Amygdala (tissue), 56 donors: ENCODE data around the gene GPR107.
"Not testable (repeated sequence)": the region's sequence is repeated elsewhere in the genome, so short reads cannot be mapped to it uniquely, and the experiment has no call there.

Experiments used
- DNase-seq, 56 donors: peaks; one replicate each; lab custom pipeline; 2025; lab: John Stamatoyannopoulos, UW

Gene GPR107

DNA sequence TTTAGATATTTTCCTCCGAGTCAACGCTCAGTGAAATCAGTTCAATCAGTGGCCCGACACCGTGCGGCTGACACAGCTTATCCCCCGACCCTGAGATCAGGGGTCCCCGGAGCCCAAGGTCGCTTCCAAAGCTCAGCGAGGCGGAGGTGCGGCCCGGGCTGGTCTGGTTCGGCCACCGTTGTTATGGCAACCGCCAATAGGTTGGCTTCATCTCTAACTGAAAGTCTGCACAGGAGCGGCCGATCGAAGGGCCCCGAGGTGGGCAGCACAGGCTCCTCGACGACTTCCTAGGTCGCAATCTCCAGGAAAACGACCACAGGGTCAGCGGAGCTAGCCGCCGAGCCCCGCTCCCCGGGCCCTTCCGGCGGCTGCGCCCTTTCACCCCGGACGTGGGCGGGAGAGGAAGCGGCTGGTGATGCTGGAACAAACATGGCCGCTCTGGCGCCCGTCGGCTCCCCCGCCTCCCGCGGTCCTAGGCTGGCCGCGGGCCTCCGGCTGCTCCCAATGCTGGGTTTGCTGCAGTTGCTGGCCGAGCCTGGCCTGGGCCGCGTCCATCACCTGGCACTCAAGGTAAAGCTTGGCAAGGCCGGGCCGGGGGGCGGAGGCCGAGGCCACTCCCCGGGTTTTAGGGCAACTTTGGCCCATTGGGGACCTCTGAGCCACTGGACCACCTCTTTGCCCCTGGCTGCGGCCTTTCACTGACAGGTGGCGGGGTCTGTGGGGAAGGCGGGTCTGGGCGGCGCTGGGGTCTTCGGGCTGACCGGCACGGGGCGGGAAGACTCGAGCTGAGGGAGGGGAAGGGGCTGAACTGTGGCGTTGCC, at the start of gene GPR107:
GPR107 (plus strand) TSS at position 403 of the 821 bp plus-strand sequence; CDS start at position 430, 27 bp downstream.
- peak in 52 of 56 donors; percentile 24 to 82 (median 63) for DNase-seq

DNA sequence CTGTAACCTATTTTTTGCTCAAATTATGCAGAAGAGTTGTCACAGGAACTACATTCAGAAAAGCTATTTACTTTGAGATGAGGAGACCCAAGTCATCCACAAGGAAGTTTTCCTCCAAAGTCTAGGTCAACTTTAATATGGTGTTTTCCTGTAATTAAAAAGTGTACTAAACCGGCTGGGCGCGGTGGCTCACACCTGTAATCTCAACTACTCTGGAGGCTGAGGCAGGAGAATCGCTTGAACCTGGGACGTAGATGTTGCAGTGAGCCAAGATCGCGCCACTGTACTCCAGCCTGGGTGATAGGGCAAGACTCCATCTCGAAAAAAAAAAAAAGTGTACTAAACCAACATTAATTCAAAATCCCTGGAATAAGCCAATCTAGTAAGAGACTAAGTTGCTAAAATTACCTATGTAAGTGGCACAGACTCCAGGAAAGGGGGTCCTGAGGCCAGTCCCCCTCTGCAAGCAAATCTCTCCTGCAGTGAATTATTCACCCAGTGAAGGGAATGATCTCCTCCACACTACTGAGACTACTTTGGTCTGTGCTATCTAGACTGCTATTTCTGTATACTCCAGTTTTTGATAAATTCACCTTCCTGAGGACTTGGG, 49.7 kb upstream of the GPR107 start:
- no peak for DNase-seq

DNA sequence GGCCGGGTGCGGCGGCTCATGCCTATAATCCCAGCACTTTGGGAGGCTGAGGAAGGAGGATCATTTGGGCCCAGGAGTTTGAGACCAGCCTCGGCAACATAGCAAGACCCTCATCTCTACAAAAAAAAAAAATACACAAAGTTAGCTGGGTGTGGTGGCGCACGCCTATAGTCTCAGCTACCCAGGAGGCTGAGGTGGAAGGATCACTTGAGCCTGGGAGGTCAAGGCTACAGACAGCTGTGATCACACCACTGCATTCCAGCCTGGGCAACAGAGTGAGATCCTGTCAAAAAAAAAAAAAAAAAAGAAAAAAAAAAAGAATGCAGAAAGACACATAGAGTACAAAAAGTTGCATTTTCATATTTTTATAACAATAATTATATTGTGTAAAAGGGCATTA, 46.8 kb upstream of the GPR107 start:
- not testable (repeated sequence) for DNase-seq

DNA sequence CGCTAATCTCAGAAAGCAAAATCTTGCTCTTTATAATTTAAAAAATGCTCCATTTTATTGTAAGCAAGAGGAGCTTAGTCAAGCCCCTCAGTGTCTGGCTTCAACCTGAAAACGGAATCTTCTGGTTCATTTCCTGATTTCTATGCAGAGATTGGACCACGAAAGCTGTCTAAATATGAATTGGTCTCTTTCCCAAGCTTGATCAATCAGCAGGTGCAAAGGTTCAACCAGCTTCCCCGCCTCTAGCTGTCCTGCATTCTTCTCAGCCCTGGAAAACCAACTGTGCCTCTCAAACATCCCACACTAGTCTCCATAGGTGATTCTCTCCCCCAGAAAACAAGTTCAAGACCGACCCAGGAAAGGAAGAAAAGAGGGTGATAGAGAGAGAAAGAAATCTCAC, 45.2 kb upstream of the GPR107 start:
- DNase-seq = no peak

DNA sequence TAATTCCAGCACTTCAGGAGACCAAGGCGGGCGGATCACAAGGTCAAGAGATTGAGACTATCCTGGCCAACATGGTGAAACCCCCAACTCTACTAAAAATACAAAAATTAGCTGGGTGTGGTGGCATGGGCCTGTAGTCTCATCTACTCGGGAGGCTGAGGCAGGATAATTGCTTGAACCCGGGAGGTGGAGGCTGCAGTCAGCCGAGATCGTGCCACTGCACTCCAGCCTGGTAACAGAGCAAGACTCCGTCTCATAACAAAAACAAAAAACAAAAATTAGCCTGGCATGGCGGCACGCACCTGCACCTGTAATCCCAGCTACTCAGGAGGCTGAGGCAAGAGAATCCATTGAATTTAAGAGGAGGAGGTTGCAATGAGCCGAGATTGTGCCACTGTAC, 44.2 kb upstream of the GPR107 start:
- not testable (repeated sequence) for DNase-seq

DNA sequence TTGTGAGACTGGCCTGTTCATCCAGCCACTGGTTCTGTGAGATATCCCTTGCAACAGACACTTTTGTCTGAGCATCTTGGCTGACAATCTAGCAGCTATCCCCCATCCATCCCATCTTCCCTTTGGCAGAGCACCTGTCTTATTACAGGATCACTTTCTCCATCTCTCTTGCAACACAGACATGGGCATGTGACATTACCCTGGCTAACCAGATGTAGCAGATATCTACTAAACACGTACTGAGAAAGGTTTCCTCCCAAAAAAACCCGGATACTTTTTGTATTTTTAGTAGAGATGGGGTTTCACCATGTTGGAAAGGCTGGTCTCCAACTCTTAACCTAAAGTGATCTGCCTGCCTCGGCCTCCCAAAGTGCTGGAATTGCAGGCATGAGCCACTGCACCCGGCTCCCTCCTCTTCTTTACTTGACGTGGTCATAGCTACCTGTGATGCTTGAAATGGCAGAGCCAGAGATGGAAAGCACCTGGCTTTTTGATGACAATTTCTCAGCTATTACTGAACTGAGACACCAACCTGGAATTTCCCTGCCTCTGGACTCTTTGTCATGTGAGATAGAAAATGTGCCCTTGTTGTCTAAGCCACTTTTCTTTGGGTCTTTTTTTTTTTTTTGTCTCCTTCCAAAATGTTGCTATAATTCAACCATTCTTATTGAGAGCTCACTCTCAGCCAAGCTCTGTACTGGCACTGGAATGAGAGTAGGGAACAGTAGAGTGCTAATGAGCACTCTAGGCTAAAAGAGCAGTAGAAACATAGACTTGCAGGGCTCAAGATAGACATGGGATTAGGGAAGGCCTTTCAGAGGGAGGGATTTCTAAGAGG, 43.3 kb upstream of the GPR107 start:
- DNase-seq = no peak

DNA sequence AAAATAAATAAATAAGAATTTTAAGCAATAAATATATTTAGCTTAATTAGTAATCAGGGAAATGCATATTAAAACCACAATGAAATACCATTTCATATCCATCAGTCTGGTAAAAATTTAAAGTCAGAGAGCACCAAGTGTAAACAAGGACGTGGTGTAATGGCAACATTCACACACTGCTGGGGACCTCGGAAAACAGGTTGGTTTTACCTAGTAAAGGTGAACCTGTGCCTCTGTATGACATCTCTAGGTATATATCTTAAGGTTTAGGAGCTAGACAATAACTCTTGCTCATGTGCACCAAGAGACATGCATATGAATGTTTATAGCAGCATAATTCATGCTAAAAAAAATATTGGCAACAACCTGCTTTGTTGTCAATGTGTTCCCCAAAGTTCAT, 40.4 kb upstream of the GPR107 start:
- DNase-seq = no peak

DNA sequence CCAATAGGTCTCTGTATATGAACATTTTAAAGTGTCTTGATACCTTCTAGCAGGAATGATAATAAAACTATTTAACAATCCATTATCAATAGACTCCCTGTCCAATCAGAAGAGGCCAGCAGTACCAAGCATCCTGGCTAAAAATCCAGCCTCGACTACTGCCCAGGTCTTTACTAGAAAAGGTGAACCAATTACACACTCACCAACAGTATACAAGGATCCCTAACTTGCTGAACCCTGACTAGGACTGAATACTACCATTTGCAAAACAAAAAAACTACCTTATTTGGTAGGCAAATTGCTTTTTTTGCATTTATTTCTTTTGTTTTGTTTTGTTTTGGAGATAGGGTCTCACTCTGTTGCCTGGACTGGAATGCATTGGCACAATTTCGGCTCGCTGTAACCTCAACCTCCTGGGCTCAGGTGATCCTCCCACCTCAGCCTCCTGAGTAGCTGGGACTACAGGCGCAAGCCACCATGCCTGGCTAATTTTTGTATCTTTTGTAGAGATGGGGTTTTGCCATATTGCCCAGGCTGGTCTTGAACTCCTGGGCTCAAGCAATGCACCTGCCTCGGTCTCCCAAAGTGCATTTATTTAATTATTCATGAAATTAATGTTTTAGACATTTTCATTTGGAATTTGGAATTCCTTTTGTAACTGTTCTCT, 38.2 kb upstream of the GPR107 start:
- DNase-seq = no peak

DNA sequence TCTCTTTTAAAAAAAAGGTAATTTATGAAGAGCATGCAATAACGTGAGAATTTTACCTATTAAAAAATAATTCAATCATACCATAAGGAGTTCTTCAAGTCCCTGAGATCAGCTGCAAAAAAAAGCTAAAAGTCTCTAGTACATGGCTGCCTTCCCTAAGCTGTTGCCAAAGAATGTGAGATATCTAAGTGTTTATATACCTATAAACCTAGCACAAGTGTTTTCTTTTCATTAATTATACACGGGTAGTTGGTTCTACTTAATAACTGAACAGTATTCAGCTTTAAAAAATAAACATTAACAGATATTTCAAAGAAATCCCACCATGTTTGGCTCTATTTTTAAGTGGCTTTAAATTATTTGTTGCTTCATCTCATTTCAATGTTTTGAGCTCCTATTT, 36.6 kb upstream of the GPR107 start:
- DNase-seq = no peak

DNA sequence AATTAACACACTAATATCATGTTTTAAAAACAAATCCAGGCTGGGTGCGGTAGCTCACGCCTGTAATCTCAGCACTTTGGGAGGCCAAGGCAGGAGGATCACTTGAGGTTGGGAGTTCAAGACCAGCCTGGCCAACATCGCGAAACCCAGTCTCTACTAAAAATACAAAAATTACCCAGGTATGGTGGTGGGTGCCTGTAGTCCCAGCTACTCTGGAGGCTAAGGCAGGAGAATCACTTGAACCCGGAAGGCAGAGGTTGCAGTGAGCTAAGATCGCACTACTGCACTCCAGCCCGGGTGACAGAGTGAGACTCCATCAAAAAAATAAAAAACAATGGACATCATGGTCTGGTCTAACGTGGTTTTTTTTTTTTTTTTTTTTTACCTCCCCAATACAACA, 36.2 kb upstream of the GPR107 start:
- DNase-seq = not testable (repeated sequence)

DNA sequence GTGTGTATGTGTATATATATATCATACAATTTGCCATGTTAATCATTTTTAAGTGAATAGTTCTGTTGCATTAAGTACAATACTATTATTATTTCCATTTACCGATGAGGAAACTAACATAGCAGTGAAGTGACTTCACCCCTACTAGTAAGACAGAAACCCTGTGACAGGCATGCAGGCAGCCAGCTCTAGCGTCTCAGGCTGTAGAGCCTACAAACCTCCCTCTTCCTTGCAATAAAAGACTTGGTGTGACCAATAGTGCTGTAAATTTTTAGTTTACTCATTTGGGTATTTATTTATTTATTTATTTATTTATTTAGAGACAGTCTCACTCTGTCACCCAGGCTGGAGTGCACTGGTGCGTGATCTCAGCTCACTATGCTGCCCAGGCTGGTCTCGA, 35.4 kb upstream of the GPR107 start:
- DNase-seq = no peak

DNA sequence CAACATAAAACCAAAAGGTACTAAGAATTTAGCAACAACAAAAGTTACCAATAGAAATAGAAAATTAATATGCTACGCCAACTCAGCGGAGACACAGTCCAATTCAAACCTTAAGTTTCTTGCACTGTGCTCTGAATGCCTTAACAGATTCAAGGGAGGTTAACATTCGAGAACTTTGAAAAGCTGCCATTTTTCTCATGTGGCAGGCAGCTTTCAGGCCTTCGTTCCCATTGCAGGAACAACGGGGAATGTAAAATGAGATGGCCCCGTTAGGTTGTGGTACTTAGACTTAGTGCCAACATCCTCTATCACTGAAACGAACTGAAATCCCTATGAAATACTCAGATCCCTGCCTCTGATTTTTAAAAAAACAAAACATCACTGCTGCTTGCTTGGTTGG, 33.1 kb upstream of the GPR107 start:
- peak in 4 of 56 donors; percentile 21 to 37 (median 26) for DNase-seq

DNA sequence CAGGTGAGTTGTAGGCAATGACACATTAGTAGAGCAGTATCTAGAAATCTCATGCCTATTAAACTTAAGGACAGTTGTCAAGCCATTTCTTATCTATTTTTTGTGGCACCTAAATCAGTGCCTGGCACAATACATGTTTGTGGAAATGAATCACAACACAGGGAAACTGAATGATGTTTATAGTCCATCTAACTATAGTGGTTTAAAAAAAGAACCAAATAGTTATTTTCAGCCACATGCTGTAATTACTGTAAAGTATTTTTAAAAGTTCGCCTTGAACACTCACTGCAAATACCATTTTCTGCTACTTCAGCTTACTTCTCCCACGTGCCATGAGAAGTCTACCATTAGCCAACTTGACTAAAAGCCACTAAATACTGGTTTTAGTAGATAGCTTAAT, 32.6 kb upstream of the GPR107 start:
- DNase-seq = no peak

DNA sequence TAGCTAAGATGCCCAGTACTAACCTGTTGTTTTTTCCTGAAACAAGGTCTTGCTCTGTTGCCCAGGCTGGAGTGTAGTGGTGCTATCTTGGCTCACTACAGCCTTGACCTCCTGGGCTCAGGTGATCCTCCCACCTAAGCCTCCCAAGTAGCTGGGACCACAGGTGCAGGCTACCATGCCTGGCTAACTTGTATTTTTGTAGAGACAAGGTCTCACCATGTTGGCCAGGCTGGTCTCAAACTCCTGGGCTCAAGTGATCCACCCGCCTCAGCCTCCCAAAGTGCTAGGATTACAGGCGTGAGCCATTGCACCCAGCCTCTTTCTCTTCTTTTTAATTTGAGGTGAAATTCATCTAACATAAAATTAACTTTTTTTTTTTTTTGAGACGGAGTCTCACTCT, 31.9 kb upstream of the GPR107 start:
- DNase-seq = not testable (repeated sequence)

DNA sequence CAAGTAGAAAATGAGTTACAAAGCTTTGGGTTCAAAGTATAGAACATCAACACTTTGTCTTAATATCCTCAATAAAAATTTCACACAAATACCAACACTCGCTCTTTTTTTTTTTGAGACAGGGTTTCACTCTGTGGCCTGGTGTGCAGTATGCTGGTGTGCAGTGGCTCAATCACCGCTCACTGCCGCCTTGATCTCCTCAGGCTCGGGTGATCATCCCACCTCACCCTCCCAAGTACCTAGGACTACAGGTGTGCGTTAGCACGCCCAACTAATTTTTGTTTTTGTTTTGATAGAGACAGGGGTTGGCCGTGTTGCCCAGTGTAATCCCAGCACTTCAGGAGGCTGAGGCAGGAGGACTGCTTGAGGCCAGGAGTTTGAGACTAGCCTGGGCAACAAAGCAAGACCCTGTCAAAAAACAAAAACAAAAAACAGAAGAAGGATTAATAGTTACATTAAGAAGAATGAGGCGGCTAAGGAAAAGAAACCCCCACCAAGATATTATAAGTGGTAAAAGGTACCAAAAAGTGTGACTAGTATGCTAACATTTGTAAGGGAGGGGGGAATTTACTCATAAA, 31.1 kb upstream of the GPR107 start:
- no peak for DNase-seq

DNA sequence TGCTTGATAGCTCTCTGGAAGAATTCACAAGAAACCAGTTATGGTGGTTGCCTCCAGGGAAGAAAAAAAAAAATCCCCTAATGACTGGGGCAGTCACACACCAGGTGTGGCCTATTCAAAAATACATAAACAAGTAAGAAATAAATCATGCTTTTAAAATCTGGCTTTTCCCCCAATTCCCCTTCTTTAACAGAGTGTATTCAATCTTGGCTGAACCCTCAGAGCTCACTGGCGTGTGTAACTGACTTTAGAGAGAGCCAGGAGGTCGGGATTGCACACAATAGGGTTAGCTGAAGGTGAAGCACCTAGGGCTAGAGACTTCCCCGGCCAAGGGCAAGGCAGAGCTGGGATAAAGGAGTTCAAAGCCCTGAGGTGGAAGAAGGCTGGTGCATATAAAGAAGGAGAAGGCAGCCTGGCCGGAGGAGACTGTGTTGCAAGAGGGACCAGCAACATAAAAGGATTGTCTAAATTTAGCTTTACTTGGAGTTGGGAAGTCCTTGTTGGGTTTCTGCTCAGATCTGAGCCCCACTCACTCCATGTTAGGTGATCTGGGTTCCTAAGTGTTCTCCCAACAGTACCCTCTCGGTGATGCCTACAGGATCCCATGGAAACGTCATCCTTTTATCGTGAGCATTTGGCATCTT, 30.4 kb upstream of the GPR107 start:
- DNase-seq = no peak

DNA sequence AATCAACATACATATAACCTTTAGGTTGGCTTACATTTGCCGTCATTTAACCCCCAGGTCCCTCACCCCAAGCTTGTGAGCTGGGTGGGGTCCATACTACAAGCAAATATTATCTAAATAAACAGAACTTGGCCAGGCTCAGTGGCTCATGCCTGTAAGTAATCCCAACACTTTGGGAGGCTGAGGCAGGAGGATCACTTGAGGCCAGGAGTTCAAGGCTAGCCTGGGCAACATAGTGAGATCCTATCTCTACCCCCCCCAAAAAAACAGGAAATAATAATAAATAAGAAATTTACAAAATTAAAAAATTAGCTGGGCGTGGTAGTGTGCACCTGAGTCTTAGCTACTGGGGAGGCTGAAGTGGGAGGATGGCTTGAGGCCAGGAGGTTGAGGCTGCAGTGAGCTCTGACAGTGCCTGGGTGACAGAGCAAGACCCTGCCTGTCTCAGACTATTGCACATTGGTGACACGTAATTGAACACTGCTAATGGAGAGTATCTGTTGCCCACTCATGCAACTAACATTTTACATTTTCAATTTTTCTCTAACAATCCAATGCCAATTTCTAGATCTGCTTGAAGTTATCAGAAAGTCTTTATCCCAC, 29.6 kb upstream of the GPR107 start:
- no peak for DNase-seq

DNA sequence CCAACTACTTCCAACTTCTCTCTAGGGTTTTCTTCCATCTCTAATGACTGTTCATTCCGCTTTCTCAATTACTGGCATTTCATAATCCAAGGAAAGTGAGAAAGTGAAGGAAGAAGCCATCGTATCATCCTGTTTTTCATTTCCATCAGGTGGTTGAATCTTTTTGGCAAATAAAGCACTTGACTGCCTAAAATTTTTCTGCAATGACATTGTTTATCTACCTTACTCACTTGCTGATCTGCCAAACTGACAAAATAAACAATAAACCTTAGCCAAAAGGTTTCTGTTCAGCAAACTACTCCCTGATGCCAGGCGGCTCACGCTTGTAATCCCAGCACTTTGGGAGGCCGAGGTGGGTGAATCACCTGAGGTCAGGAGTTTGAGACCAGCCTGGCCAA, 29.1 kb upstream of the GPR107 start:
- no peak for DNase-seq

DNA sequence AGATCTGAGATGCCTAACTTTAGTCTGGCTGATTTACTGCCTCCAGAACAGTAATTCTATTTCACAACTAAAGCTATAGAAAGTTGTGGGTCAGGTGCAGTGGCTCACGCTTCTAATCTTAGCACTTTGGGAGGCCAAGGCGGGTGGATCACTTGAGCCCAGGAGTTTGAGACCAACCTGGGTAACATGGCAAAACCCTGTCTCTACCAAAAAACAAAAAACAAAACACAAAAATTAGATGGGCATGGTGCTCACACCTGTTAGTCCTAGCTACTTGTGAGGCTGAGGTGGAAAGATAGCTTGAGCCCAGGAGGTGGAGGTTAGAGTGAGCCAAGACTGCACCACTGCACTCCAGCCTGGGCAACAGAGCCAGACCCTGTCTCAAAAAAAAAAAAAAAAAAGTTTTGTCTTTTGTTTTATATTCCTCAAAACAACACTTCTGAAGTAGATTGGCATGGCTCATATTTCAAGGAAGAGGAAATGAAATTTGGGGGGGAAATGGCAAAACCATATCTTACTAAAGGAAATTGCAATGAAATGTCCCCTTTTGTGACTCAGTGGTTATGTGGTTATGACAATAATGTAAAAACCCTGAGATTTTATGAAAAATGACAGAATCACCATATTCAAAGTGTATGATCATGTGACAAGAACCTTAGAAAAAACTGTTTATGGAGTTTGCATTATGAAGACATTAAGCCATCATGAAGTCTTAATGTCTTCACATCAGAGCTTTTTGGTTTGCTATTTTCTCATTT, 26.9 kb upstream of the GPR107 start:
- no peak for DNase-seq
